Subcutaneous adipose tissue (tissue), 4 donors: Measurements from ENCODE around the gene PURA. TPM values are rescaled to one million over a fixed set of nuclear protein-coding genes. Genes with fewer than 3 reads are reported as not detected.

Experiments
- CTCF ChIP-seq: fragments of 450-650 bp; IDR thresholded peaks from one replicate; pipeline ENCODE4 v1.5.1; 2016; ENCODE audit warnings: low read depth, mild to moderate bottlenecking, control low read depth, antibody characterized with exemption, moderate library complexity
- total RNA-seq, 4 donors: library from RNA; depleted of rRNA; stranded (reverse); fragments of >200 nt; gene quantifications; one replicate each; pipeline ENCODE4 v1.1.0, GENCODE V29; 2016

PURA gene
- total RNA-seq, 4 donors from 2014 or later: 25.6 to 41.7 (median 31.5) TPM

GRCh38 chr5:140174014-140174413, 60.1 kb downstream of the PURA start:
- TF ChIP-seq CTCF: no peak

- TF ChIP-seq CTCF: no peak
Observed at GRCh38 chr5:140174465-140175366, 60.8 kb downstream of the PURA start, which contains the start of gene CYSTM1. TSS of gene CYSTM1 (plus strand) at chr5:140175188. CDS start at chr5:140194466, 19,278 bp downstream.

Other genes starting within 250 kb of the PURA start
- 10 to 100 TPM in 1 of 4 donors, 1 to 10 TPM in 3; 4.1 to 13.2 (median 7.0) TPM for gene NRG2, start 70.8 kb upstream of the PURA start, total RNA-seq
- 10 to 100 TPM; 21.7 to 26.6 (median 24.4) TPM for gene IGIP, start 11.8 kb downstream of the PURA start, total RNA-seq
- 100 to 1,000 TPM in 2 of 4 donors, 10 to 100 TPM in 2; 88.9 to 115 (median 106) TPM for gene CYSTM1, start 61.1 kb downstream of the PURA start, total RNA-seq
- gene PFDN1, start 189.0 kb downstream of the PURA start, total RNA-seq: 100 to 1,000 TPM in 2 of 4 donors, 10 to 100 TPM in 2; 70.2 to 116 (median 90.9) TPM
- gene HBEGF, start 232.5 kb downstream of the PURA start, total RNA-seq: 10 to 100 TPM in 3 of 4 donors, 1 to 10 TPM in 1; 8.1 to 48.4 (median 22.2) TPM
- under 1 TPM in 2 of 4 donors, not detected in 2; 0.17 to 0.22 TPM for gene SLC4A9, start 246.1 kb downstream of the PURA start, total RNA-seq